Adrenal gland (tissue), 12 donors: Measurements from ENCODE around the gene OLIG2. TPM values are rescaled to one million over a fixed set of nuclear protein-coding genes. Genes with fewer than 3 reads are reported as not detected.

Source experiments
- DNase-seq, 7 donors: peaks; one replicate each; pipeline ENCODE4 v3.0.0-alpha.2; 2019 to 2020
- H3K27ac ChIP-seq, 5 donors: fragments of 200-600 bp; sonication (generic) in 4 of 5; 1 replicate in 3 of 5; 2 replicates in 2 of 5; pipeline versions ENCODE4 v1.5.1 to v1.8.0; 2016 to 2020; ENCODE audit warnings: mild to moderate bottlenecking in 1 of 5
- H3K27me3 ChIP-seq: fragments of 200-600 bp; 2 replicates; pipeline ENCODE4 v1.8.0; 2021
- H3K36me3 ChIP-seq, 2 donors: fragments of 200-600 bp; replicated peaks in 1 of 2; 1 replicate in 1 of 2; 2 replicates in 1 of 2; pipeline versions ENCODE4 v1.5.1 to v1.8.0; 2018 to 2022
- H3K4me1 ChIP-seq, 2 donors: fragments of 200-600 bp; replicated peaks in 1 of 2; 1 replicate in 1 of 2; 2 replicates in 1 of 2; pipeline versions ENCODE4 v1.5.1 to v1.8.0; 2018 to 2021
- H3K4me3 ChIP-seq, 4 donors: fragments of 200-600 bp; sonication (generic) in 3 of 4; one replicate each; pipeline ENCODE4 v1.5.1; 2016 to 2018
- H3K9me3 ChIP-seq, 3 donors: fragments of 200-600 bp; sonication (generic) in 1 of 3; replicated peaks in 1 of 3; 1 replicate in 2 of 3; 2 replicates in 1 of 3; pipeline versions ENCODE4 v1.5.1 to v1.8.0; 2016 to 2021
- POLR2A ChIP-seq, 2 donors: fragments of 450-650 bp; IDR thresholded peaks; one replicate each; pipeline ENCODE4 v1.6.1; 2017; ENCODE audit warnings: antibody characterized with exemption in 2 of 2, mild to moderate bottlenecking in 2 of 2, moderate library complexity in 1 of 2
- WGBS, 4 donors: extraction: QIAGEN DNeasy Blood & Tissue Kit in 2 of 4; methylation state at CpG; one replicate each; pipeline versions ENCODE4 v1.1.5 to v1.1.7; 2013 to 2017; 5-methylcytosine and 5-hydroxymethylcytosine counted together
- intact Hi-C, 2 donors: fragments of 100-400 bp; cut with DNase I; formaldehyde crosslinking; loops; one replicate each; pipeline versions ENCODE4 v1.14.1 to v1.15.0; 2022 to 2023
- polyA plus RNA-seq, 3 donors: library from polyadenylated mRNA; stranded (reverse); fragments of 200-250 nt in 2 of 3; fragments of 350-450 nt in 1 of 3; fragmentation: Illumina TruSeq in 1 of 3; extraction: RNeasy Lipid Tissue Mini Kit (QIAGEN cat#74804) in 1 of 3; gene quantifications; one replicate each; pipeline ENCODE4 v1.2.3, GENCODE V29; 2013 to 2014
- total RNA-seq, 9 donors: library from RNA; depleted of rRNA in 4 of 9; stranded (reverse); fragments of >200 nt in 4 of 9; fragments of 120-200 nt in 1 of 9; fragmentation: NEBNext Ultra II Directional in 1 of 9; extraction: Animal tissue kit (Norgen Biotek cat#: 25700) in 1 of 9; gene quantifications; one replicate each; pipeline versions ENCODE4 v1.1.0 to v1.2.4, GENCODE V29; 2013 to 2023
- TF ChIP-seq, protein P1 (sequence below), 6 experiments: fragments of 450-650 bp in 4 of 6; fragments of 200-600 bp in 2 of 6; sonication (generic) in 1 of 6; IDR thresholded peaks; 1 replicate in 5 of 6; 2 replicates in 1 of 6; pipeline versions ENCODE4 v1.5.1 to v1.8.0; 2016 to 2021; ENCODE audit warnings: antibody characterized with exemption in 6 of 6, mild to moderate bottlenecking in 2 of 6, moderate library complexity in 1 of 6
- donor health status: healthy with polysubstance abuse.
- donor health status: Bipolar disorder and iron deficiency.
- donor health status: DM: yes; HTN: yes; CAD: no.
- donor health status: DM: no; HTN: no; CAD: no.
- donor health status: DM: no; HTN: no; CAD: no.
- donor health status: DM: yes; HTN: yes; CAD: no.

The OLIG2 gene
- total and polyA plus RNA-seq, 12 donors = 0.16 TPM; not detected in 11

GRCh38 chr21:33069243-33069642, 43.5 kb downstream of the OLIG2 start:
- H3K9me3 ChIP-seq = no peaks in the 10 kb centered on the region
- H3K36me3 ChIP-seq = no peaks in the 10 kb centered on the region
- H3K4me3 ChIP-seq = no peak overlapping the region
- no peak for DNase-seq
- WGBS, 4 donors = 55 to 73% (median 62%) methylated on average over 5 of the region's 5 CpGs
- H3K27ac ChIP-seq = no peak overlapping the region
- TF ChIP-seq, protein P1, sequence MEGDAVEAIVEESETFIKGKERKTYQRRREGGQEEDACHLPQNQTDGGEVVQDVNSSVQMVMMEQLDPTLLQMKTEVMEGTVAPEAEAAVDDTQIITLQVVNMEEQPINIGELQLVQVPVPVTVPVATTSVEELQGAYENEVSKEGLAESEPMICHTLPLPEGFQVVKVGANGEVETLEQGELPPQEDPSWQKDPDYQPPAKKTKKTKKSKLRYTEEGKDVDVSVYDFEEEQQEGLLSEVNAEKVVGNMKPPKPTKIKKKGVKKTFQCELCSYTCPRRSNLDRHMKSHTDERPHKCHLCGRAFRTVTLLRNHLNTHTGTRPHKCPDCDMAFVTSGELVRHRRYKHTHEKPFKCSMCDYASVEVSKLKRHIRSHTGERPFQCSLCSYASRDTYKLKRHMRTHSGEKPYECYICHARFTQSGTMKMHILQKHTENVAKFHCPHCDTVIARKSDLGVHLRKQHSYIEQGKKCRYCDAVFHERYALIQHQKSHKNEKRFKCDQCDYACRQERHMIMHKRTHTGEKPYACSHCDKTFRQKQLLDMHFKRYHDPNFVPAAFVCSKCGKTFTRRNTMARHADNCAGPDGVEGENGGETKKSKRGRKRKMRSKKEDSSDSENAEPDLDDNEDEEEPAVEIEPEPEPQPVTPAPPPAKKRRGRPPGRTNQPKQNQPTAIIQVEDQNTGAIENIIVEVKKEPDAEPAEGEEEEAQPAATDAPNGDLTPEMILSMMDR (IDR thresholded peaks at IDR 0.05) = no peak
- TF ChIP-seq POLR2A (IDR thresholded peaks at IDR 0.05) = no peak
- intact Hi-C loops = no loop called here
- peaks cover 78% of the 10 kb centered on the region for H3K27me3 ChIP-seq
- H3K4me1 ChIP-seq = peaks cover 14 to 15% of the 10 kb centered on the region in 2 donors

- Histone ChIP-seq H3K27ac (no peak overlapping the region), H3K4me3 (peak overlapping the region in 1 of 4 donors; percentile 53), H3K9me3 (no peaks in the 10 kb centered on the region), H3K27me3 (peaks cover 79% of the 10 kb centered on the region), H3K4me1 (peaks cover 14 to 15% of the 10 kb centered on the region in 2 donors), H3K36me3 (no peaks in the 10 kb centered on the region)
- TF ChIP-seq POLR2A (IDR thresholded peaks at IDR 0.05) = no peak
- TF ChIP-seq, protein P1 (IDR thresholded peaks at IDR 0.05) = no peak
- WGBS, 4 donors = 3 to 14% (median 6%) methylated on average over 4 to 11 of the region's 11 CpGs
- no peak for DNase-seq
- intact Hi-C loops = no loop called here
These were observed 43.9 kb downstream of the OLIG2 start for GRCh38 chr21:33069645-33069993.

DNA sequence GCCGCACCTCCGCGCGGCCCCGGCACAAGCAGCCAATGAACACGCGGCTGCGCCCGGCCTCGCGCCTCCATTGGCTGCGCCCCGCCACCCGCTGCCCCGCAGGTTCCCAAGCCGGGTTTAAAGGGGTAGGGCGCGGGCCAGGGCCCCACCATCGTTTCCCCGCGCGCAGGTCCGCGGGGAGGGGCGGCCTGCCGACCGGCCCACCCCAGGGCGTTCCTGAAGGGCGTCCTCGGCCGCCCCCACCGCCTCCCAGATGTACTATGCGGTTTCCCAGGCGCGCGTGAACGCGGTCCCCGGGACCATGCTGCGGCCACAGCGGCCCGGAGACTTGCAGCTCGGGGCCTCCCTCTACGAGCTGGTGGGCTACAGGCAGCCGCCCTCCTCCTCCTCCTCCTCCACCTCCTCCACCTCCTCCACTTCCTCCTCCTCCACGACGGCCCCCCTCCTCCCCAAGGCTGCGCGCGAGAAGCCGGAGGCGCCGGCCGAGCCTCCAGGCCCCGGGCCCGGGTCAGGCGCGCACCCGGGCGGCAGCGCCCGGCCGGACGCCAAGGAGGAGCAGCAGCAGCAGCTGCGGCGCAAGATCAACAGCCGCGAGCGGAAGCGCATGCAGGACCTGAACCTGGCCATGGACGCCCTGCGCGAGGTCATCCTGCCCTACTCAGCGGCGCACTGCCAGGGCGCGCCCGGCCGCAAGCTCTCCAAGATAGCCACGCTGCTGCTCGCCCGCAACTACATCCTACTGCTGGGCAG, 44.4 kb downstream of the OLIG2 start, which contains the start of gene OLIG1:
Gene OLIG1 (plus strand): TSS at position 148 of the 750 bp plus-strand sequence. CDS start 106 bp downstream, at position 254.
- 1 to 2% (median 1%) methylated on average over 25 to 82 of the region's 82 CpGs for WGBS, 4 donors
- Histone ChIP-seq H3K4me3 (peak within 1 kb of the TSS in 1 of 4 donors; percentile 53), H3K36me3 (no peaks in the 10 kb centered on the region), H3K9me3 (no peaks in the 10 kb centered on the region), H3K27me3 (peaks cover 81% of the 10 kb centered on the region), H3K4me1 (peaks cover 14 to 15% of the 10 kb centered on the region in 2 donors), H3K27ac (no peak within 1 kb of the TSS)
- intact Hi-C loops = no loop called here
- TF ChIP-seq, protein P1 (IDR thresholded peaks at IDR 0.05) = no peak
- no peak for TF ChIP-seq POLR2A (IDR thresholded peaks at IDR 0.05)
- DNase-seq = peak in 2 of 7 donors; percentile 19 to 23

DNA sequence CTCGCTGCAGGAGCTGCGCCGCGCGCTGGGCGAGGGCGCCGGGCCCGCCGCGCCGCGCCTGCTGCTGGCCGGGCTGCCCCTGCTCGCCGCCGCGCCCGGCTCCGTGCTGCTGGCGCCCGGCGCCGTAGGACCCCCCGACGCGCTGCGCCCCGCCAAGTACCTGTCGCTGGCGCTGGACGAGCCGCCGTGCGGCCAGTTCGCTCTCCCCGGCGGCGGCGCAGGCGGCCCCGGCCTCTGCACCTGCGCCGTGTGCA, 44.9 kb downstream of the OLIG2 start:
- no peak for DNase-seq
- TF ChIP-seq, protein P1 (IDR thresholded peaks at IDR 0.05) = no peak
- TF ChIP-seq POLR2A (IDR thresholded peaks at IDR 0.05) = no peak
- Histone ChIP-seq H3K27ac (no peak overlapping the region), H3K4me3 (peak overlapping the region in 1 of 4 donors; percentile 53), H3K4me1 (peaks cover 14 to 15% of the 10 kb centered on the region in 2 donors), H3K36me3 (no peaks in the 10 kb centered on the region), H3K27me3 (peaks cover 84% of the 10 kb centered on the region), H3K9me3 (no peaks in the 10 kb centered on the region)
- WGBS, 4 donors = 0 to 2% (median 1%) methylated on average over 1 to 44 of the region's 44 CpGs
- intact Hi-C loops = no loop called here
